IMR-90 (cell line): ENCODE data around the gene UGT8. TPM values are rescaled to one million over a fixed set of nuclear protein-coding genes. Genes with fewer than 3 reads are reported as not detected.

Experiments
- ATAC-seq: fragments of 200-7000 bp; cut with Tn5 transposase; 2 replicates; pipeline ENCODE4 v1.9.1; 2020; ENCODE audit warnings: low read depth, mild to moderate bottlenecking, moderate library complexity
- BruUV-seq: library from RNA; stranded (reverse); fragments of 400-500 nt; replicated peaks from 2 replicates; lab custom pipeline; 2021; lab: Mats Ljungman, UMichigan
- CTCF ChIA-PET: fragments of 300-600 bp; formaldehyde crosslinking; extraction: SDS; loops from one replicate; lab custom pipeline; 2021; ENCODE audit warnings: antibody characterized with exemption; lab: Yijun Ruan, JAX
- POLR2A ChIA-PET: fragments of 300-600 bp; sonication (Branson Sonifier 250); formaldehyde crosslinking; loops from one replicate; lab custom pipeline; 2022; ENCODE audit warnings: antibody characterized with exemption; ENCODE audit not compliant: unreplicated experiment; lab: Charles Lee
- DNase-seq: peaks from one replicate; pipeline ENCODE4 v3.0.0; 2013
- H2AFZ ChIP-seq: replicated peaks from 2 replicates; pipeline ENCODE3; 2013; ENCODE audit warnings: low read length, mild to moderate bottlenecking; ENCODE audit not compliant: poor library complexity
- H2AK5ac ChIP-seq: 2 replicates; pipeline ENCODE4 v1.6.1; 2013; ENCODE audit warnings: low read depth, low read length, inconsistent platforms
- H2AK9ac ChIP-seq: replicated peaks from 2 replicates; pipeline ENCODE3; 2013; ENCODE audit warnings: mild to moderate bottlenecking, low read depth, low read length, moderate library complexity; ENCODE audit not compliant: poor library complexity
- H2BK120ac ChIP-seq: 2 replicates; pipeline ENCODE4 v1.6.1; 2013; ENCODE audit warnings: low read depth, low read length, inconsistent platforms
- H2BK15ac ChIP-seq: 3 replicates; pipeline ENCODE4 v1.6.1; 2013; ENCODE audit warnings: low read depth, low read length, inconsistent platforms
- H2BK20ac ChIP-seq: 2 replicates; pipeline ENCODE4 v1.6.1; 2013; ENCODE audit warnings: low read depth, mild to moderate bottlenecking, inconsistent platforms, low read length, moderate library complexity
- H2BK5ac ChIP-seq: 2 replicates; pipeline ENCODE4 v1.6.1; 2013; ENCODE audit warnings: mild to moderate bottlenecking, low read depth, low read length, inconsistent platforms; ENCODE audit not compliant: poor library complexity, severe bottlenecking
- H3K14ac ChIP-seq: replicated peaks from 2 replicates; pipeline ENCODE4 v1.6.1; 2013; ENCODE audit warnings: low read depth, low read length, inconsistent platforms
- H3K18ac ChIP-seq: 2 replicates; pipeline ENCODE4 v1.6.1; 2013; ENCODE audit warnings: low read depth, low read length, control low read depth
- H3K23ac ChIP-seq: 2 replicates; pipeline ENCODE4 v1.6.1; 2013; ENCODE audit warnings: low read depth, low read length, inconsistent platforms
- H3K27ac ChIP-seq: 2 replicates; pipeline ENCODE4 v1.5.1; 2013; ENCODE audit warnings: mild to moderate bottlenecking, control low read depth, low read length; ENCODE audit not compliant: insufficient read depth
- H3K27me3 ChIP-seq: 2 replicates; pipeline ENCODE4 v1.6.1; 2013; ENCODE audit warnings: low read length; ENCODE audit not compliant: control insufficient read depth, insufficient read depth
- H3K36me3 ChIP-seq: 2 replicates; pipeline ENCODE4 v1.6.1; 2013; ENCODE audit warnings: low read length, mixed read lengths; ENCODE audit not compliant: control insufficient read depth, insufficient read depth
- H3K4ac ChIP-seq: 2 replicates; pipeline ENCODE4 v1.6.1; 2013; ENCODE audit warnings: low read depth, low read length, inconsistent platforms
- H3K4me1 ChIP-seq: 2 replicates; pipeline ENCODE4 v1.6.1; 2013; ENCODE audit warnings: low read length, mixed read lengths; ENCODE audit not compliant: control insufficient read depth, insufficient read depth
- H3K4me2 ChIP-seq: 2 replicates; pipeline ENCODE4 v1.6.1; 2013; ENCODE audit warnings: low read depth, mild to moderate bottlenecking, control low read depth, low read length, moderate library complexity
- H3K4me3 ChIP-seq: 2 replicates; pipeline ENCODE4 v1.5.1; 2013; ENCODE audit warnings: low read depth, mild to moderate bottlenecking, control low read depth, low read length, moderate library complexity; ENCODE audit not compliant: insufficient read depth
- H3K56ac ChIP-seq: 2 replicates; pipeline ENCODE4 v1.6.1; 2013; ENCODE audit warnings: low read length, inconsistent platforms; ENCODE audit not compliant: insufficient read depth; ENCODE audit errors: extremely low read depth
- H3K79me1 ChIP-seq, 2 experiments: 2 replicates each; pipeline ENCODE4 v1.6.1; 2013; ENCODE audit warnings: low read length in 2 of 2, inconsistent platforms in 1 of 2, low read depth in 1 of 2
- H3K9ac ChIP-seq: 2 replicates; pipeline ENCODE4 v1.6.1; 2013; ENCODE audit warnings: low read depth, low read length, control low read depth
- H3K9me1 ChIP-seq: 2 replicates; pipeline ENCODE4 v1.6.1; 2013; ENCODE audit warnings: low read length, inconsistent platforms; ENCODE audit not compliant: insufficient read depth
- H3K9me3 ChIP-seq: 2 replicates; pipeline ENCODE4 v1.6.1; 2013; ENCODE audit warnings: low read length; ENCODE audit not compliant: control insufficient read depth, insufficient read depth
- H4K20me1 ChIP-seq: 2 replicates; pipeline ENCODE4 v1.6.1; 2013; ENCODE audit warnings: low read length, inconsistent platforms; ENCODE audit not compliant: insufficient read depth
- H4K5ac ChIP-seq: 2 replicates; pipeline ENCODE4 v1.6.1; 2013; ENCODE audit warnings: mild to moderate bottlenecking, low read depth, low read length, control low read depth
- H4K8ac ChIP-seq, 2 experiments: 2 replicates each; pipeline ENCODE4 v1.6.1; 2013; ENCODE audit warnings: low read depth in 2 of 2, low read length in 2 of 2, control low read depth in 1 of 2, inconsistent platforms in 1 of 2
- H4K91ac ChIP-seq: 2 replicates; pipeline ENCODE4 v1.6.1; 2013; ENCODE audit warnings: low read depth, low read length, inconsistent platforms; ENCODE audit not compliant: insufficient read depth
- BHLHE40 ChIP-seq: fragments of 150-350 bp; IDR thresholded peaks from 2 replicates; pipeline ENCODE4 v1.6.1; 2016; ENCODE audit warnings: mild to moderate bottlenecking, low read depth, low read length
- CEBPB ChIP-seq: IDR thresholded peaks from 2 replicates; pipeline ENCODE4 v1.6.1; 2012; ENCODE audit warnings: low read depth, low read length, improper control_type of control experiment
- CHD1 ChIP-seq: IDR thresholded peaks from 2 replicates; pipeline ENCODE4 v1.6.1; 2012; ENCODE audit warnings: low read depth, low read length, improper control_type of control experiment
- FOS ChIP-seq: fragments of 150-350 bp; IDR thresholded peaks from 2 replicates; pipeline ENCODE4 v1.6.1; 2016; ENCODE audit warnings: low read depth, low read length
- MAZ ChIP-seq: IDR thresholded peaks from 2 replicates; pipeline ENCODE4 v1.6.1; 2012; ENCODE audit warnings: low read depth, mild to moderate bottlenecking, low read length, improper control_type of control experiment, moderate library complexity, borderline replicate concordance
- MXI1 ChIP-seq: IDR thresholded peaks from 2 replicates; pipeline ENCODE4 v1.6.1; 2012; ENCODE audit warnings: low read depth, mild to moderate bottlenecking, low read length, moderate library complexity, borderline replicate concordance
- NFE2L2 ChIP-seq: fragments of 150-350 bp; IDR thresholded peaks from 2 replicates; pipeline ENCODE4 v1.6.1; 2016; ENCODE audit warnings: low read depth, mild to moderate bottlenecking, low read length
- POLR2A ChIP-seq: IDR thresholded peaks from 2 replicates; pipeline ENCODE4 v1.6.1; 2012; ENCODE audit warnings: mild to moderate bottlenecking, low read depth, low read length
- RAD21 ChIP-seq: IDR thresholded peaks from 2 replicates; pipeline ENCODE4 v1.6.1; 2012; ENCODE audit warnings: low read length, improper control_type of control experiment
- RCOR1 ChIP-seq: IDR thresholded peaks from 2 replicates; pipeline ENCODE4 v1.6.1; 2012; ENCODE audit warnings: mild to moderate bottlenecking, low read length, improper control_type of control experiment; ENCODE audit not compliant: insufficient replicate concordance
- RFX5 ChIP-seq: IDR thresholded peaks from 2 replicates; pipeline ENCODE4 v1.8.0; 2012; ENCODE audit warnings: low read depth, mild to moderate bottlenecking, low read length, moderate library complexity
- SMC3 ChIP-seq: fragments of 150-350 bp; IDR thresholded peaks from 2 replicates; pipeline ENCODE4 v1.6.1; 2016; ENCODE audit warnings: low read depth, mild to moderate bottlenecking, antibody characterized with exemption, low read length, moderate library complexity
- WGBS, 2 experiments: methylation state at CpG; one replicate each; pipeline versions ENCODE4 v1.1.5 to v1.1.7; 2013; ENCODE audit warnings: missing lambda C conversion rate in 2 of 2; ENCODE audit not compliant: insufficient read length in 1 of 2; ENCODE audit errors: extremely low coverage in 2 of 2; 5-methylcytosine and 5-hydroxymethylcytosine counted together
- dilution Hi-C: fragments of 300-500 bp; cut with HindIII; formaldehyde crosslinking; loops from one replicate; pipeline ENCODE4 v1.14.3; 2018; ENCODE audit warnings: low sequenced_read_pairs; ENCODE audit not compliant: unreplicated experiment
- in situ Hi-C: fragments of 300-500 bp; cut with MboI; formaldehyde crosslinking; loops from 3 replicates; pipeline ENCODE4 v1.14.3; 2019; ENCODE audit warnings: low sequenced_read_pairs, inconsistent platforms, mixed read lengths
- intact Hi-C: fragments of 100-400 bp; cut with micrococcal nuclease; formaldehyde crosslinking; loops from 2 replicates; pipeline ENCODE4 v1.10.0; 2022
- polyA plus RNA-seq, 3 experiments: library from polyadenylated mRNA; depleted of rRNA; stranded (reverse); fragments of >200 nt; gene quantifications; 2 replicates each; pipeline ENCODE4 v1.2.3, GENCODE V29; 2012; ENCODE audit warnings: low replicate concordance in 1 of 3
- total RNA-seq: library from RNA; depleted of rRNA; stranded (reverse); fragments of >200 nt; gene quantifications from 2 replicates; pipeline ENCODE4 v1.2.3, GENCODE V29; 2012
- TF ChIP-seq, protein P1 (sequence below): conservative IDR thresholded peaks from 2 replicates; pipeline ENCODE4 v1.5.1; 2012; ENCODE audit warnings: mild to moderate bottlenecking, low read depth, low read length, improper control_type of control experiment
- TF ChIP-seq, protein P2 (sequence below): fragments of 150-350 bp; IDR thresholded peaks from 2 replicates; pipeline ENCODE4 v1.6.1; 2016; ENCODE audit warnings: low read depth, mild to moderate bottlenecking, low read length, moderate library complexity, borderline replicate concordance

Gene UGT8
- total and polyA plus RNA-seq, 2 of the 4 experiments (the other 2 are of a cell fraction) = not detected

DNA sequence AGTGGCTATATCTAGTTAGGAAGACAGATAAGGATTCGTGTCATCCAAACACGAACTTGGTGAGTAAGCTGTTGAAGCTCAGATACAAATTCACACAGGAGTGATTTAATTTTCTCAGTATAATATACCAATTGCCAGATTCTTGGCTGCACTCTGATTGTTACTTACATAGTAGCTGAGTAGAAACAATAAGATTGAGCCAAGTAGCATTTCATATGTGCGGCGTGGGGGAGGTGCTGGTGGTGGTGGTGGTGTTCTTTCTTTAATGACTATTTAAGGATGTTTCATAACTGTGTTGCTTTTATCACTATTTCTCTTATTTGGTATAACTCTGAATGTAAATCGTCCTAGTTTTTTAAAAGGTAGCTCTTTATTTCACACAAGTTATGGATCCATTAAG is 102.9 kb downstream of the UGT8 start:
- H3K18ac ChIP-seq = no peak overlapping the region
- no peak overlapping the region for H3K4me2 ChIP-seq
- H2BK5ac ChIP-seq = no peak overlapping the region
- no peaks in the 10 kb centered on the region for H4K20me1 ChIP-seq
- H3K14ac ChIP-seq = no peak overlapping the region
- H2AFZ ChIP-seq = no peak overlapping the region
- no CpG with 5 or more reads among the region's 5 CpGs for WGBS, 2 experiments
- no peak overlapping the region for H4K8ac ChIP-seq
- no peak overlapping the region for H3K56ac ChIP-seq
- no peak overlapping the region for H3K27ac ChIP-seq
- intact Hi-C loops (no loop called here), in situ Hi-C loops (no loop called here), dilution Hi-C loops (no loop called here)
- no peak overlapping the region for H3K4me3 ChIP-seq
- no peak overlapping the region for H3K9ac ChIP-seq
- H2BK120ac ChIP-seq = no peak overlapping the region
- no TSS peak for BruUV-seq
- H2BK15ac ChIP-seq = no peak overlapping the region
- no peaks in the 10 kb centered on the region for H3K4me1 ChIP-seq
- no peak overlapping the region for H2BK20ac ChIP-seq
- ChIA-PET POLR2A (no interaction called here), CTCF (interaction anchor here (1.4 kb wide), 1 partner anchor 15 kb away, joined by 3 read pairs; no protein-coding TSS in a partner anchor)
- H2AK9ac ChIP-seq = no peak overlapping the region
- H4K91ac ChIP-seq = no peak overlapping the region
- ATAC-seq (no peak), DNase-seq (no peak)
- no peaks in the 10 kb centered on the region for H3K27me3 ChIP-seq
- no peaks in the 10 kb centered on the region for H3K79me1 ChIP-seq
- TF ChIP-seq, protein P1, sequence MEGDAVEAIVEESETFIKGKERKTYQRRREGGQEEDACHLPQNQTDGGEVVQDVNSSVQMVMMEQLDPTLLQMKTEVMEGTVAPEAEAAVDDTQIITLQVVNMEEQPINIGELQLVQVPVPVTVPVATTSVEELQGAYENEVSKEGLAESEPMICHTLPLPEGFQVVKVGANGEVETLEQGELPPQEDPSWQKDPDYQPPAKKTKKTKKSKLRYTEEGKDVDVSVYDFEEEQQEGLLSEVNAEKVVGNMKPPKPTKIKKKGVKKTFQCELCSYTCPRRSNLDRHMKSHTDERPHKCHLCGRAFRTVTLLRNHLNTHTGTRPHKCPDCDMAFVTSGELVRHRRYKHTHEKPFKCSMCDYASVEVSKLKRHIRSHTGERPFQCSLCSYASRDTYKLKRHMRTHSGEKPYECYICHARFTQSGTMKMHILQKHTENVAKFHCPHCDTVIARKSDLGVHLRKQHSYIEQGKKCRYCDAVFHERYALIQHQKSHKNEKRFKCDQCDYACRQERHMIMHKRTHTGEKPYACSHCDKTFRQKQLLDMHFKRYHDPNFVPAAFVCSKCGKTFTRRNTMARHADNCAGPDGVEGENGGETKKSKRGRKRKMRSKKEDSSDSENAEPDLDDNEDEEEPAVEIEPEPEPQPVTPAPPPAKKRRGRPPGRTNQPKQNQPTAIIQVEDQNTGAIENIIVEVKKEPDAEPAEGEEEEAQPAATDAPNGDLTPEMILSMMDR = no peak
- TF ChIP-seq CHD1 (no peak), MXI1 (no peak), FOS (no peak), RCOR1 (no peak), CEBPB (no peak), NFE2L2 (no peak), BHLHE40 (no peak), SMC3 (no peak), MAZ (no peak), RFX5 (no peak), POLR2A (no peak), RAD21 (no peak)
- TF ChIP-seq, protein P2, sequence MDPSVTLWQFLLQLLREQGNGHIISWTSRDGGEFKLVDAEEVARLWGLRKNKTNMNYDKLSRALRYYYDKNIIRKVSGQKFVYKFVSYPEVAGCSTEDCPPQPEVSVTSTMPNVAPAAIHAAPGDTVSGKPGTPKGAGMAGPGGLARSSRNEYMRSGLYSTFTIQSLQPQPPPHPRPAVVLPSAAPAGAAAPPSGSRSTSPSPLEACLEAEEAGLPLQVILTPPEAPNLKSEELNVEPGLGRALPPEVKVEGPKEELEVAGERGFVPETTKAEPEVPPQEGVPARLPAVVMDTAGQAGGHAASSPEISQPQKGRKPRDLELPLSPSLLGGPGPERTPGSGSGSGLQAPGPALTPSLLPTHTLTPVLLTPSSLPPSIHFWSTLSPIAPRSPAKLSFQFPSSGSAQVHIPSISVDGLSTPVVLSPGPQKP = no peak
- H3K4ac ChIP-seq = no peak overlapping the region
- H3K23ac ChIP-seq = no peak overlapping the region
- no peak overlapping the region for H2AK5ac ChIP-seq
- H3K36me3 ChIP-seq = no peaks in the 10 kb centered on the region
- H3K9me1 ChIP-seq = no peaks in the 10 kb centered on the region
- H3K9me3 ChIP-seq = no peaks in the 10 kb centered on the region
- H4K5ac ChIP-seq = no peak overlapping the region
